Spleen (tissue), 11 donors: ENCODE data around the gene TTC7B. TPM values are rescaled to one million over a fixed set of nuclear protein-coding genes. Genes with fewer than 3 reads are reported as not detected.

Experiments used
- DNase-seq: peaks from one replicate; pipeline ENCODE4 v3.0.0-alpha.2; 2020
- H3K27ac ChIP-seq, 8 donors: fragments of 200-600 bp; sonication (generic) in 7 of 8; 1 replicate in 4 of 8; 2 replicates in 4 of 8; pipeline versions ENCODE4 v1.5.0 to v1.8.0; 2016 to 2021; ENCODE audit warnings: inconsistent platforms in 4 of 8, mild to moderate bottlenecking in 4 of 8, moderate library complexity in 1 of 8
- H3K27me3 ChIP-seq, 7 donors: fragments of 200-600 bp; sonication (generic) in 6 of 7; replicated peaks in 1 of 7; 1 replicate in 4 of 7; 2 replicates in 3 of 7; pipeline versions ENCODE4 v1.5.0 to v1.8.0; 2016 to 2021; ENCODE audit warnings: inconsistent platforms in 3 of 7, mild to moderate bottlenecking in 1 of 7
- H3K36me3 ChIP-seq, 6 donors: fragments of 200-600 bp; sonication (generic) in 5 of 6; 1 replicate in 4 of 6; 2 replicates in 2 of 6; pipeline versions ENCODE4 v1.5.0 to v1.8.0; 2016 to 2021; ENCODE audit warnings: inconsistent platforms in 2 of 6
- H3K4me1 ChIP-seq, 6 donors: fragments of 200-600 bp; sonication (generic) in 5 of 6; 1 replicate in 3 of 6; 2 replicates in 3 of 6; pipeline versions ENCODE4 v1.5.0 to v1.8.0; 2016 to 2021; ENCODE audit warnings: inconsistent platforms in 3 of 6
- H3K4me3 ChIP-seq, 8 donors: fragments of 200-600 bp; sonication (generic) in 7 of 8; 1 replicate in 4 of 8; 2 replicates in 4 of 8; pipeline versions ENCODE4 v1.5.0 to v1.8.0; 2016 to 2021; ENCODE audit warnings: inconsistent platforms in 4 of 8, mild to moderate bottlenecking in 4 of 8, moderate library complexity in 2 of 8
- H3K9me3 ChIP-seq, 8 donors: fragments of 200-600 bp; sonication (generic) in 7 of 8; 1 replicate in 4 of 8; 2 replicates in 4 of 8; pipeline versions ENCODE4 v1.5.0 to v1.8.0; 2016 to 2021; ENCODE audit warnings: inconsistent platforms in 4 of 8
- CTCF ChIP-seq, 11 experiments: fragments of 200-600 bp in 7 of 11; fragments of 450-650 bp in 4 of 11; sonication (generic) in 4 of 11; IDR thresholded peaks in 8 of 11; conservative IDR thresholded peaks in 3 of 11; 1 replicate in 7 of 11; 2 replicates in 4 of 11; pipeline versions ENCODE4 v1.4.0 to v1.8.0; 2016 to 2021; ENCODE audit warnings: antibody characterized with exemption in 11 of 11, inconsistent platforms in 4 of 11, mild to moderate bottlenecking in 1 of 11
- POLR2A ChIP-seq, 3 donors: fragments of 450-650 bp; IDR thresholded peaks; one replicate each; pipeline ENCODE4 v1.5.1; 2017; ENCODE audit warnings: antibody characterized with exemption in 3 of 3, mild to moderate bottlenecking in 1 of 3
- POLR2AphosphoS5 ChIP-seq, 3 donors: sonication (generic); formaldehyde crosslinking; IDR thresholded peaks; one replicate each; pipeline ENCODE4 v1.5.1; 2017; ENCODE audit warnings: antibody characterized with exemption in 3 of 3
- WGBS, 5 donors: extraction: QIAGEN DNeasy Blood & Tissue Kit in 3 of 5; methylation state at CpG; one replicate each; pipeline versions ENCODE4 v1.1.5 to v1.1.7; 2013 to 2018; 5-methylcytosine and 5-hydroxymethylcytosine counted together
- intact Hi-C: fragments of 100-400 bp; cut with DNase I; formaldehyde crosslinking; loops from one replicate; pipeline ENCODE4 v1.15.0; 2023; ENCODE audit warnings: low total_unique reads
- polyA plus RNA-seq, 3 donors: library from polyadenylated mRNA; stranded (reverse); fragments of 200-250 nt; gene quantifications; one replicate each; pipeline ENCODE4 v1.2.1, GENCODE V29; 2013
- total RNA-seq, 7 donors: library from RNA; depleted of rRNA in 3 of 7; stranded (reverse); fragments of >200 nt in 3 of 7; fragmentation: NEBNext Ultra II Directional in 4 of 7; extraction: Animal tissue kit (Norgen Biotek cat#: 25700) in 4 of 7; gene quantifications; one replicate each; pipeline versions ENCODE4 v1.1.0 to v1.2.1, GENCODE V29; 2016 to 2021
- donor health status: healthy with polysubstance abuse.
- donor health status: DM: no; HTN: no; CAD: no; lungs with moderate emphysema.
- donor health status: DM: no; HTN: no; CAD: no.
- donor health status: Bipolar disorder and iron deficiency.
- donor health status: healthy.
- donor health status: DM: no; HTN: no; CAD: no.
- donor health status: DM: yes; HTN: yes; CAD: no.

Gene TTC7B
- total and polyA plus RNA-seq, 10 donors = 6.6 to 98.4 (median 62.6) TPM

- Histone ChIP-seq H3K36me3 (peaks cover 0 to 23% (median 0%) of the 10 kb centered on the region in 6 donors), H3K9me3 (peaks cover 0 to 5% (median 0%) of the 10 kb centered on the region in 8 donors), H3K4me3 (no peak overlapping the region), H3K27ac (no peak overlapping the region), H3K4me1 (peaks cover 0 to 3% (median 0%) of the 10 kb centered on the region in 6 donors), H3K27me3 (no peaks in the 10 kb centered on the region)
- intact Hi-C loops = no loop called here
- peak; percentile 56 for DNase-seq
- TF ChIP-seq POLR2A (IDR thresholded peaks at IDR 0.05) = no peak
- TF ChIP-seq CTCF (IDR thresholded peaks at IDR 0.05 in 8 of 11, conservative IDR thresholded peaks at IDR 0.05 in 3 of 11) = no peak
- TF ChIP-seq POLR2AphosphoS5 (IDR thresholded peaks at IDR 0.05) = no peak
- 85 to 91% (median 88%) methylated on average over 9 to 11 of the region's 11 CpGs for WGBS, 5 donors
Measured at GRCh38 chr14:90551733-90552464, 264.3 kb downstream of the TTC7B start.

- Histone ChIP-seq H3K27ac (no peak overlapping the region), H3K36me3 (peaks cover 0 to 28% (median 0%) of the 10 kb centered on the region in 6 donors), H3K4me1 (peaks cover 0 to 9% (median 2%) of the 10 kb centered on the region in 6 donors), H3K9me3 (peaks cover 0 to 5% (median 0%) of the 10 kb centered on the region in 8 donors), H3K27me3 (no peaks in the 10 kb centered on the region), H3K4me3 (no peak overlapping the region)
- intact Hi-C loops = no loop called here
- 75 to 93% (median 85%) methylated on average over 6 of the region's 6 CpGs for WGBS, 5 donors
- no peak for TF ChIP-seq POLR2A (IDR thresholded peaks at IDR 0.05)
- no peak for TF ChIP-seq POLR2AphosphoS5 (IDR thresholded peaks at IDR 0.05)
- no peak for TF ChIP-seq CTCF (IDR thresholded peaks at IDR 0.05 in 8 of 11, conservative IDR thresholded peaks at IDR 0.05 in 3 of 11)
- DNase-seq = peak; percentile 41
Measured at GRCh38 chr14:90551070-90551704, 265.0 kb downstream of the TTC7B start.

- intact Hi-C loops = no loop called here
- H3K4me1 ChIP-seq = peaks cover 0 to 15% (median 3%) of the 10 kb centered on the region in 6 donors
- TF ChIP-seq POLR2A (IDR thresholded peaks at IDR 0.05) = no peak
- TF ChIP-seq CTCF (IDR thresholded peaks at IDR 0.05 in 8 of 11, conservative IDR thresholded peaks at IDR 0.05 in 3 of 11) = no peak
- no peak for TF ChIP-seq POLR2AphosphoS5 (IDR thresholded peaks at IDR 0.05)
- no peaks in the 10 kb centered on the region for H3K27me3 ChIP-seq
- DNase-seq = no peak
- H3K36me3 ChIP-seq = peaks cover 0 to 26% (median 0%) of the 10 kb centered on the region in 6 donors
- 79 to 91% (median 87%) methylated on average over 10 of the region's 10 CpGs for WGBS, 5 donors
- H3K27ac ChIP-seq = no peak overlapping the region
- peaks cover 0 to 5% (median 0%) of the 10 kb centered on the region in 8 donors for H3K9me3 ChIP-seq
- H3K4me3 ChIP-seq = no peak overlapping the region
Measured at GRCh38 chr14:90549794-90550641, 266.2 kb downstream of the TTC7B start.
